ENCODE data around the gene OR5K3.

The OR5K3 gene

GRCh38 chr3:98434412-98434811 lies 43.9 kb downstream of the OR5K3 start:
- no peak for DNase-seq

DNA sequence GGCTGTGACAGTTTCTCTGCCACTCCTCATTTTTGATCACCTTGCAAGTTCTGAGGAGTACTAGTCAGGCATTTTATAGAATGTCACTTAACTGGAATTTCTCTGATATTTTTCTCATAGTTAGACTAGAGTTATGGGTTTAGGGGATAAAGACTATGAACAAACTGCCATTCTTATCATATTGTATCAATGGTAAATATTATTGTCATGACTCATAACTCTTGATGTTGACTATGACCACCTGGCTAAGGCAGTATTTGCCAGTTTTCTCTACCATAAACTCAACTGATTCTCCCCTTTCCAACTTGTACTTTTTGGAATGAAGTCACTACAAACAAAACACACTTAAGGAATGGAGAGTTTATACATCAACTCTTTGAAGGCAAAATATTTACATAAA lies 49.8 kb downstream of the OR5K3 start:
- DNase-seq: no peak
